OCI-LY3 (cell line): ENCODE data around the gene PTPRD.

Source experiments
- H2AFZ ChIP-seq: fragments of 200-600, 300-600 bp; shearing (Covaris generic); 2 replicates; pipeline ENCODE4 v1.6.0; 2014; ENCODE audit warnings: antibody characterized with exemption, low read depth, low read length
- H3K27ac ChIP-seq: fragments of 200-600, 300-600 bp; sonication (generic); 2 replicates; pipeline ENCODE4 v1.5.1; 2014; ENCODE audit warnings: mild to moderate bottlenecking, low read length, moderate library complexity, mixed read lengths
- H3K27me3 ChIP-seq: fragments of 200-600, 300-600 bp; sonication (generic); 2 replicates; pipeline ENCODE4 v1.6.1; 2014; ENCODE audit warnings: low read depth, low read length, mixed read lengths
- H3K36me3 ChIP-seq: fragments of 200-600, 300-600 bp; sonication (generic); replicated peaks from 2 replicates; pipeline ENCODE3; 2014; ENCODE audit warnings: low read depth, low read length, mixed read lengths
- H3K4me1 ChIP-seq: fragments of 300-600, 200-600 bp; sonication (generic); 2 replicates; pipeline ENCODE4 v1.6.1; 2014; ENCODE audit warnings: low read length, mixed read lengths
- H3K4me2 ChIP-seq: fragments of 200-600, 300-600 bp; sonication (generic); 2 replicates; pipeline ENCODE4 v1.6.1; 2014; ENCODE audit warnings: low read length, mixed read lengths
- H3K4me3 ChIP-seq: fragments of 300-600, 200-600 bp; sonication (generic); 2 replicates; pipeline ENCODE4 v1.5.1; 2014; ENCODE audit warnings: antibody characterized with exemption, mild to moderate bottlenecking, low read length, moderate library complexity
- H3K79me2 ChIP-seq: fragments of 300-600, 200-600 bp; shearing (Covaris generic); 2 replicates; pipeline ENCODE4 v1.6.1; 2014; ENCODE audit warnings: mild to moderate bottlenecking, low read length, mixed read lengths
- H3K9ac ChIP-seq: fragments of 300-600, 200-600 bp; shearing (Covaris generic); 2 replicates; pipeline ENCODE4 v1.6.0; 2014; ENCODE audit warnings: mild to moderate bottlenecking, low read length, moderate library complexity
- H3K9me3 ChIP-seq: fragments of 200-600, 300-600 bp; shearing (Covaris generic); 2 replicates; pipeline ENCODE4 v1.6.1; 2014; ENCODE audit warnings: low read length, mixed read lengths; ENCODE audit not compliant: insufficient read depth
- H4K20me1 ChIP-seq: fragments of 200-600, 300-600 bp; sonication (generic); 2 replicates; pipeline ENCODE4 v1.6.1; 2016; ENCODE audit warnings: low read length, mixed read lengths; ENCODE audit not compliant: insufficient read depth
- EZH2phosphoT487 ChIP-seq: fragments of 200-600 bp; shearing (Covaris generic); IDR thresholded peaks from 2 replicates; pipeline ENCODE4 v1.6.1; 2018; ENCODE audit warnings: antibody characterized with exemption, mixed run types, low read depth
- TF ChIP-seq, protein P1 (sequence below): fragments of 200-600, 300-600 bp; sonication (generic); IDR thresholded peaks from 2 replicates; pipeline ENCODE4 v1.5.1; 2014; ENCODE audit warnings: antibody characterized with exemption, low read length, low read depth

PTPRD gene

DNA sequence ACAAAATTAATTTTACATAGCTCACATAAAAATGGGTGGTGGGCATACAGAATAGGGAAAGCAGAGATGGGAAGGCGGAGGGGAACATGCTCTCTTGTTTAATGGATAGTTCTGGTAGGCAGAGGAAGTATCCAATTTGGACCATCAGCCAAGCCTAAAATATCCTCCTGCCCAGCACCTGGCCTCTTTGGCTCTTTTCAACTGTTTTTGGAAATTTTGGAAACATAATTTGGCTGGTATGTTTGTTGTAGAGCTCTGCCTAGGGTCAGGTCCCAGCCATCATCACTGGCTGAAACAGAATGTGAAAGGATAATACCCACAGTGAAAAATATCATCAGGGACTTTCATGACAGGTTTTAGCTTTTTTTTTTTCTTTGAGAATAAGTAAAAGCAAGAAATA is 2345.9 kb downstream of the PTPRD start:
- Histone ChIP-seq H3K79me2 (no peaks in the 10 kb centered on the region), H3K4me1 (peaks cover 3% of the 10 kb centered on the region), H3K27me3 (no peaks in the 10 kb centered on the region), H3K36me3 (no peaks in the 10 kb centered on the region), H3K27ac (no peak overlapping the region), H3K4me3 (no peak overlapping the region), H4K20me1 (no peaks in the 10 kb centered on the region), H3K4me2 (no peak overlapping the region), H3K9me3 (no peaks in the 10 kb centered on the region), H2AFZ (no peak overlapping the region), H3K9ac (no peak overlapping the region)
- TF ChIP-seq, protein P1, sequence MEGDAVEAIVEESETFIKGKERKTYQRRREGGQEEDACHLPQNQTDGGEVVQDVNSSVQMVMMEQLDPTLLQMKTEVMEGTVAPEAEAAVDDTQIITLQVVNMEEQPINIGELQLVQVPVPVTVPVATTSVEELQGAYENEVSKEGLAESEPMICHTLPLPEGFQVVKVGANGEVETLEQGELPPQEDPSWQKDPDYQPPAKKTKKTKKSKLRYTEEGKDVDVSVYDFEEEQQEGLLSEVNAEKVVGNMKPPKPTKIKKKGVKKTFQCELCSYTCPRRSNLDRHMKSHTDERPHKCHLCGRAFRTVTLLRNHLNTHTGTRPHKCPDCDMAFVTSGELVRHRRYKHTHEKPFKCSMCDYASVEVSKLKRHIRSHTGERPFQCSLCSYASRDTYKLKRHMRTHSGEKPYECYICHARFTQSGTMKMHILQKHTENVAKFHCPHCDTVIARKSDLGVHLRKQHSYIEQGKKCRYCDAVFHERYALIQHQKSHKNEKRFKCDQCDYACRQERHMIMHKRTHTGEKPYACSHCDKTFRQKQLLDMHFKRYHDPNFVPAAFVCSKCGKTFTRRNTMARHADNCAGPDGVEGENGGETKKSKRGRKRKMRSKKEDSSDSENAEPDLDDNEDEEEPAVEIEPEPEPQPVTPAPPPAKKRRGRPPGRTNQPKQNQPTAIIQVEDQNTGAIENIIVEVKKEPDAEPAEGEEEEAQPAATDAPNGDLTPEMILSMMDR: no peak
- TF ChIP-seq EZH2phosphoT487: no peak

DNA sequence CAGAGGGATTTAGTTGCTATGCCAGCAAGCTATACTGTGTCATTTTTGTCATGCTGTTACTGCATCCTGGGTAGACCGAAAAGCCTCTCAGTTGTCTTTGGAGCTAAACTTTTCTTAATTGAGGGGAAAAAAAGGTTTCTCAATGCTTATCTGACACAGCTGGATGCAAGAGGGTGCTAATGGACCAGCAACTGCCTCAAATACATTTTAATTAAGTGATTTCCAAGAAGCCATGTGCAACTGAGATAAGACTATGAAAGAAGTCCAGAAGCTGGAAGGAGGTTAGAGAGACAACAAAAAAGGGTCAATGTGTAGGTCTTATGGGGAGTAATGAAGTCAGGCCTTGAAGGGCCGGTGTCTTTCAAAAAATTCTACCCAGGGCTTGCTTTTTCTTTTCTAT is 2347.5 kb downstream of the PTPRD start:
- H3K9me3 ChIP-seq: no peaks in the 10 kb centered on the region
- H2AFZ ChIP-seq: no peak overlapping the region
- no peaks in the 10 kb centered on the region for H3K27me3 ChIP-seq
- H3K4me3 ChIP-seq: no peak overlapping the region
- H3K4me1 ChIP-seq: peaks cover 11% of the 10 kb centered on the region
- no peak overlapping the region for H3K27ac ChIP-seq
- no peak for TF ChIP-seq EZH2phosphoT487
- TF ChIP-seq, protein P1: no peak
- no peak overlapping the region for H3K4me2 ChIP-seq
- no peak overlapping the region for H3K9ac ChIP-seq
- H4K20me1 ChIP-seq: no peaks in the 10 kb centered on the region
- H3K36me3 ChIP-seq: no peaks in the 10 kb centered on the region
- H3K79me2 ChIP-seq: no peaks in the 10 kb centered on the region
